Measurements from ENCODE around the gene NUP50.
"Not testable (repeated sequence)": the region's sequence is repeated elsewhere in the genome, so short reads cannot be mapped to it uniquely, and the experiment has no call there.

NUP50 gene

GRCh38 chr22:45163099-45163450 lies 650 bp upstream of the NUP50 start:
- DNase-seq, result no peak

- DNase-seq, result peak in 4 of 6 experiments; percentile 3 to 35 (median 28)
Observed at GRCh38 chr22:45164270-45165088, 754 bp downstream of the NUP50 start.

GRCh38 chr22:45166932-45167331 lies 3.2 kb downstream of the NUP50 start:
- DNase-seq, result no peak

- DNase-seq, result peak in 3 of 6 experiments; percentile 7 to 22 (median 8)
Observed at GRCh38 chr22:45169591-45170466, 6.1 kb downstream of the NUP50 start.

- no peak for DNase-seq
Observed at GRCh38 chr22:45171830-45172229, 8.1 kb downstream of the NUP50 start.

- peak in 5 of 6 experiments; percentile 9 to 80 (median 76) for DNase-seq
Observed at GRCh38 chr22:45172881-45173585, 9.3 kb downstream of the NUP50 start.

- peak; percentile 19 to 62 (median 44) for DNase-seq
Observed at GRCh38 chr22:45179276-45180049, 15.7 kb downstream of the NUP50 start.

- no peak for DNase-seq
Observed at GRCh38 chr22:45180146-45180679, 16.5 kb downstream of the NUP50 start.

GRCh38 chr22:45181240-45181639 lies 17.5 kb downstream of the NUP50 start:
- DNase-seq, result no peak

GRCh38 chr22:45181766-45182165 lies 18.0 kb downstream of the NUP50 start:
- no peak for DNase-seq

GRCh38 chr22:45183974-45184373 lies 20.2 kb downstream of the NUP50 start:
- no peak for DNase-seq

- no peak for DNase-seq
Observed at GRCh38 chr22:45185718-45186514, 22.2 kb downstream of the NUP50 start.

- DNase-seq, result no peak
Observed at GRCh38 chr22:45187891-45188290, 24.2 kb downstream of the NUP50 start.

- no peak for DNase-seq
Observed at GRCh38 chr22:45188779-45189178, 25.1 kb downstream of the NUP50 start.

- no peak for DNase-seq
Observed at GRCh38 chr22:45190202-45190872, 26.6 kb downstream of the NUP50 start.

- not testable (repeated sequence) for DNase-seq
Observed at GRCh38 chr22:45191746-45192145, 28.0 kb downstream of the NUP50 start.

- no peak for DNase-seq
Observed at GRCh38 chr22:45192701-45193187, 29.0 kb downstream of the NUP50 start.

GRCh38 chr22:45194686-45195085 lies 31.0 kb downstream of the NUP50 start:
- no peak for DNase-seq

- DNase-seq, result no peak
Observed at GRCh38 chr22:45195616-45196015, 31.9 kb downstream of the NUP50 start.

GRCh38 chr22:45196308-45196707 lies 32.6 kb downstream of the NUP50 start:
- DNase-seq, result no peak

All from stimulated activated naive CD4-positive, alpha-beta T cell (primary cell).